Measurements from ENCODE around the gene DAAM2.

DNA sequence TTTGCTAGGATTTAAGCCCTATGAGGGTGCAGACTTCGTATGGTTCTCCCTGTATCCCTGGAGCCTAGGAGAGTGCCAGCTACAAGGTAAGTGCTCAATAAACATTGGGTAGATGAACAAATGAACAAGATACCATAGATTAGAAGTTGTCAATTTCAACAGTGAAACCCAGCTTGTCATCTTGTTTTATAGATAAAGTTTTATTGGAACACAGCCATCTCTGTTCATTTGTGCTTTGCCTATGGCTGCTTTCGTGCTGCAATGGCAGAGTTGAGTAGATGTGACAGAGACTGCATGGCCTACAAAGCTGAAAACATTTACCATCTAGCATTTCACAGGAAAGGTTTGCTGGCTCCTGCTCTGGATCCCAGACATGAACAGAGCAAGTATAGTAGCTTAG lies 5.6 kb downstream of the DAAM2 start:
- no peak for TF ChIP-seq SUZ12 (IDR thresholded peaks at IDR 0.05; ENCODE audit: extremely low read depth, insufficient read depth, insufficient read length)
- TF ChIP-seq ZNF274 (IDR thresholded peaks at IDR 0.05; ENCODE audit: low read depth, low read length) = no peak
- TF ChIP-seq YY1 (IDR thresholded peaks at IDR 0.05; ENCODE audit: insufficient read depth, insufficient read length) = no peak

Data from NT2/D1 (cell line).